GM18870 (cell line): ENCODE data around the gene GPR142.
"Not testable (repeated sequence)": the region's sequence is repeated elsewhere in the genome, so short reads cannot be mapped to it uniquely, and the experiment has no call there.

Source experiments
- ATAC-seq: cut with Tn5 transposase; IDR thresholded peaks from one replicate; pipeline ENCODE4 v1.9.1; 2021; ENCODE audit warnings: moderate library complexity; ENCODE audit not compliant: unreplicated experiment

GPR142 gene

DNA sequence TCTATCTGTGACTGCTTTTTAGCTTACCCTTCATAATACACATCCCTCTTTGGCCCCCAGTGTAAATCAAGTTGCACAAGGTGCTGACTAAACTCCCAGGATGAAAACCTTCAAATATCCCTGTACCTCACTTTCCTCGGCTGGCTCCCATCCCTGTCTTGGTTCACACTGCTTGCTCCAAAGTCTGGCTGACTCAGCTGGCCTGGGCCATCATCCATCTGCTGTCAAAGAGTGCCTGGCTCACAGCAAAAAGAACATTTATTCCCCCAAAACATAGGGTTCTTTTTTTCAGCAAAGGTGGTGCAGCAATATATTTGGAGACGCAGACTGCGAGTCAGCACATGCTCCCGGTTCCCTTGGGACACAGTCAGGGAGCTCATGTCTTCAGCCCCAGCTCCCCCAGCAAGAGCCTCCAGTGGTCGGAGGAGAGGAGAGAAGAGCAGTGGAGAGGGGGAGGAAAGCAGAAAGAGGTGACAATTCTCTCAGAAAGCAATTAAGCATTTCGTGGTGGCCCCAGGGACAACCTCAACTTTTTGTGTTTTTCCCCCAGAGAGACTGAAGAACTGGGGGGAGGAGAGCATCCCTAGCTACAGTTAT, 26.1 kb downstream of the GPR142 start:
- no peak for ATAC-seq

DNA sequence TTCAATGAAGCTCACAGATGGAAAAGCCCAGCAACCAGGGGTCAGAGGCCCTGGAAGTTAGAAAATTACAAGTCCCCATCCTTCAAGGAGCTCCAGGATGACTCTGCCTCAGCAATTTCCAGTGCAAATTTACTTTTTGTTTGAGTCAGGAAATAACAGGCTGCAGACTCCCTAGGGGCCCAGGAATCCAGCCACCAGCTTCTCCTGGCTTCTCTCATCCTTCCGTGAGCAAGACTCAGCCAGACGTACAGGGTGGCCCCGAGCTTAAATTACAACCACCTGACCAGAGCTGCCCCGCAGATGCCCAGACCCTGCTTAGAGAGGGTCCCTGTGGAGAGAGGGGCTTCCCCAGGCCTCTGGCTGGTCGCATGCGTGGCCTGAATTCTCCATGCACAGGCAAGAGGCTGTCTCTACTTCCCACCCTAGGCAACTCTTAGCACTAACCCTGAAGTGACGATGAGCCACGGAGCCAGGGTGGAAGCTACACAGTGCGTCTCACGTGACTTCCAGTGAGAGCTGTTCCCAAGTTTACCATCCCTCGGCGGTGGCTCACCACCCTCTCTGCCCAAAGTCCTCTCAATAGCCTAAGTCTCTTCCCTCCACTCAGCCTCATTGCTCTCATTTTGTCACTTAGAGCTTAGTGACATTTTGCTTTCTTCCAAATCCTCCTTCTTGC, 27.1 kb downstream of the GPR142 start:
- ATAC-seq, result no peak

DNA sequence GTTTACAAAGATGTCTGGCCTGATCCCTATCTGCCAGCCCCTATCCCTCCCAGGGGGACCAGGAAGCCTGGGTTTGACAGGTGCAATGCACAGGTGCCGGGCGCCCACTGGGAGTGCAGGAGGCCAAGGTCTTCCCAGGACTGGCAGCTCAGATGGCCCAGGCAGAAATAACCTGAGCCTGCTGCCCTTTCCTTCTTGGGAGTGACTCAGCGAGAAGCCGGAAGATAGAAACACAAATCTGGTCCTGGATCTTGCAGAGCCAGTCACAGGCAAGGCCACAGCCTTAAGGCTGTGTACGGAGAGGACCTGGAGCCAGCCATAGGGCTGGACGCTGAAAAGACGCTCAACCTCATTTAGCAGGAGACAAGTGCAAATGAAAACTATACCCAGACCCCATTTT, 27.7 kb downstream of the GPR142 start:
- no peak for ATAC-seq

DNA sequence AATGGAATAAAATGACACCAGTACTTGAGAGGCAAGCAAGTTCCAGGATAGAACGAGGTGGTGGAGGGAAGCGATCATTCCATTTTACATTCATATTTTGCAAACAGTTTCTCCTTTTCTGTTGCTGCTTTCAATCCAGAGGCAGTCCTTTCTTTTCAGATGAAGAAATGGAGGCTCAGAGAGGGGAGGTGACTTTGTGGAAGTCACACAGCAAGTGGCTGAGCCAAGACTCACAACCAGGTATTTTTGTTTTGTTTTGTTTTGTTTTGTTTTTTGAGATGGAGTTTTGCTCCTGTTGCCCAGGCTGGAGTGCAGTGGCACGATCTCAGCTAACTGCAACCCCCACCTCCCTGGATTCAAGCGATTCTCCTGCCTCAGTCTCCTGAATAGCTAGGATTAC, 29.3 kb downstream of the GPR142 start:
- no peak for ATAC-seq

DNA sequence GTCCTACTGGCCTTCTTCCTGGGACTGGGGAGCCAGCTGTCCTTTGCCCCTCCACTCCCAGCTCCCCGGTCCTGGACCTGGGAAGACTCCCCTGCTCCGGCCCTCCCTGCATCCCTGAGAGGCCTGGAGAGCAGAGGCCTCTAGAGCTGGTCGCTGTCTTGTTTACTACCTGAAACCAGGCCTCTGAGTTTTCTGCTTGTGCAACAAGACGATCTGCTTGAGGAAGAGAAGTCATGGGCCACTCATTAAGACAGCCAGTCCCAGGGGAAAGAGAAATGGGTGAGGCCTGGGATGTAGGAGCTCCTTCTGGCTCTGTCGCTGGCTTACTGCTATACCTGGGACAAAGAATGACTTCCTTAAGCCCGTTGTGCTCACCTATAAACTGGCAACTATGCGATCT, 34.7 kb downstream of the GPR142 start:
- no peak for ATAC-seq

DNA sequence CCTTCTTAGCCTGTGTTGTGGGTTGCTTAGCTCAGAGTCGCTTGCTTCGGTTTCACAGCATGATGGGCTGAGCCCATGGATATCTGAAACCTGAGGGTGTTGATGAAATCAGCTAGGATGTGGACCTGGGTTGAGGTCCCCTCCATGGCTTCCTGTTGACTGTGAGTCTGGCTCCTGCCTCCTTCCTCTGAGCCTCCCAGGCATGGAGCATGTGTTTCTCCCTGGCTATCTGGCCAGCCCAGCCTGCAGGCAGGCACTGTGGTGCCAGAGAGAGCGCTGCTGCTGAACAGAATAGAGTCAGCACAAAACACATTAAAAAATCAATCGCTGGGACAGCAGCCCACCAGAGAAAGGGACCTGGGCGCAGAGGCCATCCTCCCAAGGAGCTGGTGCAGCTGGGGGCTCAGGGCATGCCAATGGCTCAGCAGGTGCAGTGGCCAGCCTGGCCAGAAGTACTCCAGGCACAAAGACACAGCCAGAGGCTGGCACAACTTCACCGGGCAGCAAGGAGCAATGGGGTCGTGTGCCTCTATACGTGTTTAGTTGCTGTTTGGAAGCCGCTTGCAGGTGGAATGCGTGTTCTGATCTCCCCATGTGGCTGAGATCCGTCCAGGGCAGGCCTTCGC, 36.3 kb downstream of the GPR142 start:
- no peak for ATAC-seq

DNA sequence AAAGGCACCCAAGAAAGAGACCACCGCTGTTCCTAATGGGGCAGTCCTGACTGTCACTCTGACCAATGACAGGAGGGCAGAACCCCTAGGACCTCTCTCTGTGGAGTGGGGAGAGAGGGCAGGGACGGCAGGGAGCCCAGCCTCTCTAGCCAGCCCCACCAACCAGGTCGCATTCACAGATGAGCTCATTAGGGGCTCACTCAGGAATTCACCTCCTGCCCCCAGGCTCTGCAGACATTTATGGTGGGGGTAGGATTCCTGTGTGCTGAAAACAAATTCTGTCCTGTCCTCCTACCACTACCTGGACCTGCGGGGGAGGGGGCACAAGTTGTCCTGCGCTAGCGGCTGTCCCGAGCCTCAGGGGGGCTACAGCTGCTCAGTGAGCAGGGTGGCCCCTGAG, 36.9 kb downstream of the GPR142 start:
- ATAC-seq, result no peak

DNA sequence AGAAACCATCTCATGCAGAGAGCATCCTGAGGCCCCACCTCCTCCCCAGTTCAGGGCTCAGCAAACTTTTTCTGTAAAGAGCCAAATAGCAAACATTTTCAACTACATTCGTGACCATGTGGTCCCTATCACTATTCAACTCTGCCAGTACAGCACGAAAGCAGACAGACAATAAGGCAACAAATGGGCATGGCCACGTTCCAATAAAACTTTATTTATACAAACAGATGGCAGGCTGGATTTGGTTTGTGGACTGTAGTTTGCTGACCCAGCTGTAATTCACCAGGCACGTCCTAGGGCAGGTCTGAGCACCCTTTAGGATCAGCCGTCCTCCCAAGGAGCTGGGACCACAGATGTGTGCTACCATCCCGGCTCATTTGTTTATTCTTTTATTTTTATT, 37.5 kb downstream of the GPR142 start:
- ATAC-seq, result no peak

DNA sequence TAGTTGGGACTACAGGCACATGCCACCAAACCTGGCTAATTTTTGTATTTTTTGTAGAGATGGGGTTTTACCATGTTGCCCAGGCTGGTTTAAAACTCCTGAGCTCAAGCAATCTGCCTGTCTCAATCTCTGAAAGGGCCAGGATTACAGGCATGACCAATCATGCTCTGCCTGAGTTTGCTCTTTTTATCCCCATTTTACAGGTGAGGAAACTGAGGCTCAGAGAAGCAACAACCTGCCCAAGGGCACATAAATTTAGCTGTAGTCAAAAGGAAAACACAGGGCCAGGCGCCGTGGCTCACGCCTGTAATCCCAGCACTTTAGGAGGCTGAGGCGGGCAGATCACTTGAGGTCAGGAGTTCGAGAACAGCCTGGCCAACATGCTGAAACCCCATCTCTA, 38.0 kb downstream of the GPR142 start:
- ATAC-seq, result not testable (repeated sequence)

DNA sequence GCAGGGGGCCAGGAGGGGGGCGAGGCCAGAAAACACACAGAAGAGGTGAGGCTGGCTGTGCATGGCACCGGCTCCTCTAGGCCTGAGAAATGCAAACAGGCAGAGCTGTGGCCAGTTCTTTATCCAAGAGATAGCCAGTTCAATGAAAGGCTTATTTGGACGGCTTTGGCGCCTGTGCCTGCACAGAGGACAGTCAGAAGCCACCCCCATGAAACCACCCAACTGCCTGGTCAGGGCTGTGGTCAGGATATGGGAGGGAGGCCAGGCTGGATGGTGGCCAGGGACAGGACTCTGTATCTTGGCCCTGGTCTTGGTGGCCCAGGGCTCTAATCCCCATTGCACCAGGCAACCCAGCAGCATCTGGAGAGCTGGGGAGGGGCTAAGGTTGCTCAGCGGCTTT, 40.1 kb downstream of the GPR142 start:
- ATAC-seq, result no peak

DNA sequence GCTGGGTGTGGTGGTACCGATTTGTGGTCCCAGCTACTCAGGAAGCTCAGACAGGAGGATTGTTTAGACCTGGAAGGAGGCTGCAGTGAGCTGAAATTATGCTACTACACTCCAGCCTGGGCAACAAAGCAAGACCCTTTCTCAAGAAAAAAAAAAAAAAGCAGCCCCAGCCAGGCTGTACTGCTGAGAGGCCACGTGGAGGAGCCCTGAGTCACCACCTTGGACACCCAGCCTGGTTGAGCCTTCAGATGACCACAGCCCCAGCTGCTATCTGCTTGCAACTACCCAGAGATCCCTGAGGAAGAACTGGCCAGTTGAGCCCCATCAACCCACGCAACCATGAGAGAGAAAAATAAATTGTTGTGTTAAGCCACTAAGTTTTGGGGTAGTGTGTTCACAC, 41.0 kb downstream of the GPR142 start:
- ATAC-seq, result no peak

DNA sequence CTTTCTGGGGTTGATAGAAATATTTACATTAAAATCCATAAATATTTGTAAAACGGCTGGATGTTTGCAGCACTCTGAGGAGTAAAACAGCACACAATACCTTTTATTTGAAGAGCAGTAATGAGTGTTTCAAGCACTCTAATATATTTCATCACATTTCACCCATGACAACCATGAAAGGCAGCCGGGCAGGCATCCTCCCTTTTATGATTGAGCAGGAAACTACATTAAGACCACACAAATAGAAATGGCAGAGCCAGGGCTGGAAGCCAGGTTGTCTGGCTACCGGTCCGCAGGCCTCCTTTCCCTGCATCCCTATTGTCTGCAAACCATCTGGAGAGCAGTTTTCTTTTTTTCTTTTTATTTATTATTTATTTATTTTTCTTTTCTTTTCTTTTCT, 41.5 kb downstream of the GPR142 start:
- no peak for ATAC-seq

DNA sequence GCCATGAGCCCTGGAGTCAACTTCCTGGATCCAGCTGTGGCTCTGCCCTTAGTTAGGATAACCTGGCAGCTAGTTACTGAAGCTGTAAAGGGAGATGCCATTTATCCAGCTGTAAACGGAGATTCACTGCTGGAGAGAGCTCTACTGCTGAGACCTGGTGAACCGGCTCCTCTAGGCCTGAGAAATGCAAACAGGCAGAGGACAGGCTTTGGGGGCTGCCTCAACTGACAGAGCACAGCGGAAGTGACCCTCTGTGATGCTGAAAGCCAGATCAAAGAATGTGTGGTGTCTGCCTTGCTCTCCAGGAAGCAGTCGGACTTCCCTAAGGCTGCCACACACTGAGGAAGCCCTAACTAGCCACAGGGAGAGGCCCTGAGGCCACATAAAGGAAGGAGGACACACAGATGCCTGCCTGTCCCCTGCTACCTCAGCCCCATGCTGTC, 42.7 kb downstream of the GPR142 start:
- ATAC-seq, result no peak

DNA sequence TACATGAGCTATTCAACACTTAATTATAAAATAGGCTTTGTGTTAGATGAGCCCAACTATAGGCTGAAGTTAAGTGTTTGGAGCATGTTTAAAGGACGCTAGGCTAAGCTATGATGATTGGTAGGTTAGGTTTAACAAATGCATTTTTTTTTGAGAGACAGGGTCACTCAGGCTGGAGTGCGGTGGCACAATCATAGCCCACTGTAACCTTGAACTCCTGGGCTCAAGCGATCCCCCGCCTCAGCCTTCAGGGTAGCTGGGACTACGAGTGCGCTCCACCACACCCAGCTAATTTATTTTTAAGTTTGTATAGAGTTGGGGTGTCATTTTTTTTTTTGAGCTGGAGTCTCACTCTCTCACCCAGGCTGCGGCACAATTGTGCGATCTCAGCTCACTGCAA, 45.3 kb downstream of the GPR142 start:
- no peak for ATAC-seq

DNA sequence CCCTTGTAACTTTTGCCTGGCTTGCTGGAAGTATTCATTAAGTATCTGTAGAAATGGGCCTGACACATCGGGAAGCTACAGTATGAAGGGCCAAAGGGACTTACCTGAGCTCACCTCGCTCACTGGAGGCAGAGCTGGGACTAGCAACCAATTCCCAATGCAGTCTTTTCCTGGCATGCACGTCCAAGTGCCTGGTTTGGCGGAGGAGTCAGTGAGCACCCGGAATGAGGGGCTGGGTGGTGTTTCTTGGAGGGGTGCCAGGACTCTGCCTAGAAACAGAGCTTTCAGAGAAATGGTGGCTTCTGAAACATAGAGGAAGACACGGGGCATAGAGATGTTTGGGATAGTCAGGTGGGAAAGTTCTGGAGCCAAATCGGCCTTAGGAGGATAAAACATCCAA, 46.2 kb downstream of the GPR142 start:
- no peak for ATAC-seq

DNA sequence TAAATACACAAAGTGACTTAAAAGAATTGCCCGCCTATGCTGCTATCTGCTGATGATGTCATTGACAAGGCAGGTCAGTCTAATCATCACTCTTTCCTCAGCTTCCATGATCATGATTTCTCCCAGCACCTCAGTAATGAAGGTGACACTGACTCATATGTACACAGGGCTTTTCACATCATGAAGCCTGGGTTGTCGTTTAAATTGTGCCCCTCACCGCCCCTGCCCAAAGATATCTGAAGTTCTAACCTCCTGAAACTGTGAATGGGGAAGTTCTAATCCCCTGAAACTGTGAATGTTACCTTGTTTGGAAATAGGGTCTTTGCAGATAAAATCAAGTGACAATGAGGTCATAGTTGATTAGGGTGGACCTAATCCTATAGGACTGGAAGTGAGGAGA, 47.2 kb downstream of the GPR142 start:
- ATAC-seq, result no peak

DNA sequence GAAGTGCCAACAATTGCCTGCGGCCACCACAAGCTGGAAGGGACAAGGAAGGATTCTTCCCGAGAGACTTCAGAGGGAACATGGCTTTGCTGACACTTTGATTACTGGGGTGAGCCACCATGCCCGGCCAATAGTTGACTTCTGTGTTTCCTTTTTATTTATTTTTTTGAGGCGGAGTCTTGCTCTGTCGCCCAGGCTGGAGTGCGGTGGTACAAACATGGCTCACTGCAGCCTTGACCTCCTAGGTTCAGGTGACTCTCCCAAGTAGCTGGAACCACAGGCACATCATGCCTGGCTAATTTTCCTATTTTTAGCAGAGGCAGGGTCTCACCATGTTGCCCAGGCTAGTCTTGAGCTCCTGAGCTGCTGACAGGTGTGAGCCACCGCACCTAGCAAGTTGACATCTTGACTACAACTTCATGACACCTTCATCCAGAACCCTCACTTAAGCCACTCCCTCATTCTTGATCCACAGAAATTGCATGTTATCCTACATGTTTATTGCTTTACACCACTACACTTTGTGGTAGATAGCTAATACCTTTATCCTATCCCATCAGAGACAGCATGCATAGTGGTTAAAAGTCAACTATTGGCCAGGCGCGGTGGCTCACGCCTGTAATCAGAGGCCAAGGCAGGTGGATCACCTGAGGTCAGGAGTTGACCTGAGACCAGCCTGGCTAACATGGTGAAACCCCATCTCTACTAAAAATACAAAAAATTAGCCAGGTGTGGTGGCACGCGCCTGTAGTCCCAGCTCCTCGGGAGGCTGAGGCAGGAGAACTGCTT, 48.5 kb downstream of the GPR142 start:
- ATAC-seq, result no peak

DNA sequence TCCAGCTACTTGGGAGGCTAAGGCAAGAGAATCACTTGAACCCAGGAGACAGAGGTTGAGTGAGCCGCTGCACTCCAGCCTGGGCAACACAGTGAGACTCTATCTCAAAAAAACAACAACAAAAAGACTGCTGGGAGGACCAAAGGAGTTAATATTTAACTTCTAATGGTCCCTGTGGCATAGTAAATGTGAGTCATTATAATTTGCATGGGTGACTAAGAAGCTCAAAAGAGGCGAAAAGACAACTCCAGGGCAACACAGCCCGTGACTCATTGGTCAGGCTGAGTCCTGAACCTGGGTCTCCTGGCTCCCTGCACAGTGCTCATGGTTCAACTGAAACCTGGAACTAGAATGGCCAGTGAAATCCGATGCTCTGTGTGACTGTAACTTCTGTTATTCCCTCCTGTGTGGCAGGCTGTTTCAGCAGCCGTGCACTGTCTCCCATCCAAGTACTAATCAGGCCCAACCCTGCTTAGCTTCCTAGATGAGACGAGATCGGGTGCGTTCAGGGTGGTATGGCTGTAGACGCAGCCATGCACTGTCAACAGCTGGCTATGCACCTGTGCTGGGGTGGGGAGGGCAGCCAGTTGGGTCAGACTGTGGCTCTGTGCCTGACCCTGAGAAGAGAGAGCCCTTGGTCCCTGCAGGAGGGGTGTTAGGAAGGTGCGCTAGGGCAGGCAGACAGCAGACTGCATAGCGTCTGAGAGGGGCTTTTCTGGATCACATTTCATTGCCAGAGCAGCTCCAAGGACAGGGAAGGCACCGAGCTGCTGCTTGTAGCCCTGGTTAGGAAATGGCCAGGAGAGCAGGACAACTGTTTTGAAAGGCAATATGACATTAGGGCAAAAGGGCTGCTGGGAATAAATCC, 50.1 kb downstream of the GPR142 start:
- no peak for ATAC-seq

DNA sequence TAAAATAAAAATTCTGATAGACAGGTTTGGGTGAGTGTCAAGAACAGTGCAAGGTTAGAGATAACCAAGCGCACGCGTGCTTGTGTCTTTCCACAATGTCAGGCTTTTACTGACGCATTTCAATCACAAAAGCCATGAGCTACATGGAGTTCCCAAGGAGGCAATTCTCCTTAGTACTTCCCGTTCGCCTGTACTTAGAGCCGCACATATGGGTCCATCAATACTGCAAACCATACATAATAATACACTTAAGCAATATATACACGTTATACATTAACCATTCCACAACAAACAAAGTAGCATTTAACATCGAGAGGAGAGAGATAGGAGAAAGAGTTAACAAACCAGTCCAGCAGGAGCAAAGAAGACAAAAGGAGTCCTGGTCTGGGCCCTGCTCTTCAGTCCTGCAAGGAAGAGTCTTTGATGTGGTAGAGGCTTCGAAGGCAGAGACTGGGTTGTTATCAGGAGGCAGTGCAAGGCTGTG, 52.7 kb downstream of the GPR142 start:
- ATAC-seq, result no peak
